RWPE1 (cell line): ENCODE results near the gene PCSK2.

ENCODE experiments used
- CTCF ChIA-PET: fragments of 350-600 bp; sonication (Branson Sonifier 250); formaldehyde crosslinking; extraction: SDS; loops from one replicate; lab custom pipeline; 2021; lab: Yijun Ruan, JAX
- POLR2A ChIA-PET: fragments of 400-600 bp; formaldehyde crosslinking; extraction: SDS; loops from one replicate; lab custom pipeline; 2020; ENCODE audit warnings: antibody characterized with exemption; ENCODE audit not compliant: low non-redundant PET; lab: Yijun Ruan, JAX
- DNase-seq: peaks from one replicate; pipeline ENCODE4 v3.0.0; 2012; ENCODE audit warnings: low spot score
- H3K27ac ChIP-seq: fragments of 450-650 bp; 2 replicates; pipeline ENCODE4 v1.5.1; 2017
- CTCF ChIP-seq: fragments of 450-650 bp; conservative IDR thresholded peaks from 2 replicates; pipeline ENCODE4 v1.5.1; 2017; ENCODE audit warnings: low read depth, mild to moderate bottlenecking

The PCSK2 gene

GRCh38 chr20:17391127-17391771, 164.4 kb downstream of the PCSK2 start:
- DNase-seq = no peak
- POLR2A ChIA-PET = no interaction called here
- CTCF ChIA-PET = interaction anchor here (0.6 kb wide), 1 partner anchor 10 kb away, joined by 4 read pairs; no protein-coding TSS in a partner anchor
- TF ChIP-seq CTCF = no peak
- no peak overlapping the region for H3K27ac ChIP-seq

- TF ChIP-seq CTCF = no peak
- CTCF ChIA-PET = no interaction called here
- peak; percentile 9 for DNase-seq
- POLR2A ChIA-PET = no interaction called here
- H3K27ac ChIP-seq = no peak overlapping the region
These were observed 167.6 kb downstream of the PCSK2 start for GRCh38 chr20:17394411-17394810.

GRCh38 chr20:17395729-17396128, 168.9 kb downstream of the PCSK2 start:
- no peak for TF ChIP-seq CTCF
- ChIA-PET POLR2A (no interaction called here), CTCF (no interaction called here)
- DNase-seq = no peak
- H3K27ac ChIP-seq = no peak overlapping the region

- no peak for TF ChIP-seq CTCF
- DNase-seq = no peak
- no peak overlapping the region for H3K27ac ChIP-seq
- ChIA-PET CTCF (interaction anchor here (0.7 kb wide), 1 partner anchor 1610 kb away, joined by 5 read pairs; no protein-coding TSS in a partner anchor), POLR2A (no interaction called here)
These were observed 172.6 kb downstream of the PCSK2 start for GRCh38 chr20:17399303-17399985.

- H3K27ac ChIP-seq = no peak overlapping the region
- no peak for TF ChIP-seq CTCF
- no peak for DNase-seq
- ChIA-PET POLR2A (no interaction called here), CTCF (no interaction called here)
These were observed 176.6 kb downstream of the PCSK2 start for GRCh38 chr20:17403461-17403860.

GRCh38 chr20:17406051-17406590, 179.3 kb downstream of the PCSK2 start:
- POLR2A ChIA-PET = no interaction called here
- H3K27ac ChIP-seq = no peak overlapping the region
- no peak for DNase-seq
- no peak for TF ChIP-seq CTCF
- CTCF ChIA-PET = interaction anchor here (0.6 kb wide), 1 partner anchor 604 kb away, joined by 3 read pairs; no protein-coding TSS in a partner anchor
